OCI-LY7 (cell line): ENCODE measurements around the gene WBP11.

ENCODE experiments used
- CTCF ChIP-seq: fragments of 200-600 bp; sonication (generic); conservative IDR thresholded peaks from 2 replicates; pipeline ENCODE4 v1.5.1; 2014; ENCODE audit warnings: mild to moderate bottlenecking, antibody characterized with exemption, low read length, moderate library complexity, mixed read lengths
- EZH2phosphoT487 ChIP-seq: fragments of 200-600 bp; sonication (generic); IDR thresholded peaks from 2 replicates; pipeline ENCODE4 v1.6.1; 2018; ENCODE audit warnings: low read depth, borderline replicate concordance, mild to moderate bottlenecking, mixed run types, antibody characterized with exemption, low read length, moderate library complexity, mixed read lengths

DNA sequence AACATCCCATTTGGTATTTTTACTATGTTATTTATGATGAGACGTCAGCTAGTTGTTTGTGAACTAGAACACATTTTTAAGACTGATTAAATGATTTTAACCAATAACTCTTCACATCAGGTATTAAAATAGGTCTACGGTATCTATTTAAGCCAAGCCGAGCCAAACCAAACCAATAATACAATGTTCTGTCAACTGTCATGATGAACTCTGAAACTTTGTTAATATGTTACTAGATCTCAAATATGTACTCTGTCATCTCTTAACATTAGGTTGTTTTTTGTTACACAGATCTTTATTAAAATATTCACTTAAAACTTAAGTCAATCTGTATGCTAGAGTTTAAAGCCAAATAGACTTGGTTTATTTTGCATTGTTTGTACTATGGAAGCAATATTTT lies 39.0 kb upstream of the WBP11 start:
- TF ChIP-seq CTCF: no peak
- TF ChIP-seq EZH2phosphoT487: no peak
